GM21528 (cell line): ENCODE results near the gene EXD3.
"Not testable (repeated sequence)": the region's sequence is repeated elsewhere in the genome, so short reads cannot be mapped to it uniquely, and the experiment has no call there.

ENCODE experiments used
- ATAC-seq: cut with Tn5 transposase; IDR thresholded peaks from one replicate; pipeline ENCODE4 v1.9.1; 2021; ENCODE audit warnings: mild to moderate bottlenecking, moderate library complexity; ENCODE audit not compliant: unreplicated experiment, low FRiP score

Gene EXD3

DNA sequence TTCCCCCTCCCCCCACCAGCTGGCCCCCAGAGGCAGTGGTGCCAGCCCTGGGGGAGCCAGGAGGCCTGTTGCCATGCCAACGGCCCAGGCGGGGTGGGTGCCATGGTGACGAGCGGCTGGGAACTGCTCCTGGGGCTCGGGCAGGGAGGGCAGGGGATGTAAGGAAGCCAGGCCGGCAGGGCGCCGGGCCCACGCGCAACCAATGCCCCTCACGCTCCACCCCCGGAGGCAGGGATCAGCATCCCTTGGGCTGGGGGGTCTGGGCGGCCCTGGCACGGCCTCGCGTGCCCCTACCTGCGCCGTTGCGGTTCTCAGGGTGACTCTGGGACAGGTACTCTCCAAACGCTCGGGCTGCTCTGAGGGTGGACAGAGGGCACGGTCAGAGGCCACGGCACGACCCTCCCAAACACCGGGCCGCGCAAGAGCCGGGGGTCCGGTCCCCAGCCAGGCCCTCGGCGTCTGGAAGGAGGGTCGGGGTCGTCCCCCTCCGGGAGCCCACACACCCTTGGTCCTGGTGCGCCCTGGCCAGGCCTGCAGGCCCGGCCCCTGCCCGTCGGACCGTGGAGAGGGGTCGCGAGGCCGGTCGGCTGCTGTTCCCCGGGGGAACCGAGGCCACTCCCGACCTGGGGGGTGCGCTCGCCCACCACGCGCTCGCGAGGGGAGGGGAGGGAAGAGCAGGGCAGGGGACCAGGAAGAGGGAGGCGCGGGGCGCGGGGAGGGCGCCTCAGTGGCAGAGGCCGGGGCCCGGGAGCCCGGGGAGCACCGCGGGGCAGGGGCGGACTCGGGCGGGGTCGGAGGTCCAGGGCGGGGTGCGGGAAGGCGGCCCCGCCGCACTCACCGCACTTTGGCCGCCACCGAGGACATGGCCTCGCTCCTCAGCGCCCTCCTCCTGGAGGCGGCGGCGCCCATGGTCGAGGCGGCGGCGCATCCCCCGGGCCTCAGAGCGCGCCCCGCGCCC lies 35.5 kb upstream of the EXD3 start:
- ATAC-seq, result peak; percentile 10

DNA sequence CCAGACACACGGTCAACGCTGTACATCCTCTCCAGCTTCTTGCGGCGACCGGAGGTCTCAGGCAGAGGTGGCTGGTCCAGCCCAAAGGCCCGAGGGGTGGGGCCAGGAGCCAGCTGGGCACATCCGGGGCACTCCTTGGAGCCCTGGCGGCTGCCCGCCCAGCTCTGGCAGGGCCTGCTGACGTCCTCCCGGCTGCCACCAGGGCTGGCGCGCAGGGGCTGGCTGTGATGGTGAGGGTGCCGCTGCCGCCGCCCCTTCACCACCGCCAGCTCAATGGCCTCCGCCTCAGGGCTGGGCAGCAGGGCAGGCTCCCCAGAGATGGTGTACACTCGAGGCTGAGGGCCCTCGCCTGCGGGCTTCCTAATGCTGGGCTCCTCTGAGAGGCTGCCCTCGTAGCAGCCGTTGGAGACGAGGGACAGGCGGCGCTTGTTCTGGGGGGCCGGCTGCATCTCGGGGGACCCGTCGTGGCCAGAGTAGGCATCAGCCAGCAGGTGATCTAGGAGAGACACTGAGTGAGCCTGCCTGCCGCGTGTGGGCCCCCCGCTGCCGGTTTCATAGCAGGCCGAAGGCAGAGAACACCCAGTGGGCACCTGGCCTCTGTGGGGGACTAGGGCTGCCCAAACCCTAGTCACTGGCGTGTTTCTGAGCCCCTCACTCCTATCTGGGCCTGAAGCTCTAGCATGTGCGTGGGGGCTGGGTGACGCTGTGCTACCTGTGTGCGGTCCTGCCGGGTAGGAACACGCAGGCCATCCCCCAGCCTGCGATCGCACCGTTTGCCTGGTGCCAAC lies 34.6 kb upstream of the EXD3 start:
- ATAC-seq, result no peak

DNA sequence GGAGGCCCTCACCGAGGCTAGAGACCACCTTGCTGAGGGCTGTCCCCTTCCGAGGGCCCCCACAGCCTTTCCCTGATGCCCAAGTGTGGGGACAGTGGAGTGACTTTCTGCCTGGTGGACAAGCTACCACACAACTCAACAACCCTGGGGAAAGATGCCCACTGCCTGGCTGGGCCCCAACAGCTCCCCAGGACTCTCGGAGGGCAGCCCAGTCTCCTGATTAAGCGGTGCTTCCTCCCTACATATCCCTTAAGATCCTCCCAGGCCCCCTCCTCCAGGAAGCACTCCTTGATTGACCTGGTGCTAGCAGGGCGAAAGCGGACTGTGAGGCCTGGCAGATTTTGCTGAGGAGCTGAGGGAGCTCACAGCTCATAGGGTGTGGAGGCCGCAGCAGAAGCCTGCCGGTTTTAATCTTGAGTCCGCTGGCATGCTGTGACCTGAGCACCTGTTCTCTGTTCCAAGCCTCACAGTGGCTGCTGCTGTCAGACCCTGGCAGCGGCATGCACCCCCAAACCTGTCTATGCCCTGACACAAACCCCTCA lies 34.0 kb upstream of the EXD3 start:
- no peak for ATAC-seq

DNA sequence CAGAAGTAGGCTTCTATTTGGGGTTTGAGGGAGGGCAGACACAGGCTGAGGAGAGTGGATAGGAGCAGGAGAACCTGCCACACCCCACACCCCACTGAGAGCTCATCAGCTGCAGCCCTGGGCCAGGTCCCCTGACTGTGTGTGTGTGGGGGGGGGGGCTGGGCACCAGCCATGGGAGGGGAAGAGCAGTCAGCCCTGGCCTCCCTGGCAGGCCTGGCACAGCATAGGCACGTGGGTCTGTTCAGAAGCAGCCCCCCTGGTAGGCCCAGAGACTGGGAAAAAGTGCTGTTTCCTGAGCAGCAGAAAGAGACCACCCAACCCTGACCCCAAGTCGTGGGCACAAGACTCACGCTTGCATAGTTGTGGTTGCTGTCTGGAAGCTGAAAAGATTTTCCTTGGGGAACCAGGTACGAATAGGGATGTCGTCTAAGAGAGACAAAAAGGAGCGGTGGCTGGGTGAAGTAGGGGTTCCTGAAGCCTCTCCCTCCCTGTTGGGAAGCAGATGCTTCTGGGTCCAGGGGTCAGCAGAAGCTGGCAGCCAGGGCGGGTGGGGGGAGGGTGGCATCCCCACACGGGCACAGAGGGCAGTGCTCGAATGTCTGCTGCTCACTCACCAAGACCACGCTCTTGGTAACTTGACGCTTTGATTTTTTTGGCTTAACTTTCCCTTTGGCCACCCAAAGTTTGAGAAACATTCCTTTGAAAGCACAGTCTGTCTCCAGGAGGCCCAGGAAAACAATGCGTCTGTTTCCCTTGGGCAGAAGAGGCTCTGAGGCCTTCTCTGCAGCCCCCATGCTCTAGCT lies 33.3 kb upstream of the EXD3 start:
- no peak for ATAC-seq

DNA sequence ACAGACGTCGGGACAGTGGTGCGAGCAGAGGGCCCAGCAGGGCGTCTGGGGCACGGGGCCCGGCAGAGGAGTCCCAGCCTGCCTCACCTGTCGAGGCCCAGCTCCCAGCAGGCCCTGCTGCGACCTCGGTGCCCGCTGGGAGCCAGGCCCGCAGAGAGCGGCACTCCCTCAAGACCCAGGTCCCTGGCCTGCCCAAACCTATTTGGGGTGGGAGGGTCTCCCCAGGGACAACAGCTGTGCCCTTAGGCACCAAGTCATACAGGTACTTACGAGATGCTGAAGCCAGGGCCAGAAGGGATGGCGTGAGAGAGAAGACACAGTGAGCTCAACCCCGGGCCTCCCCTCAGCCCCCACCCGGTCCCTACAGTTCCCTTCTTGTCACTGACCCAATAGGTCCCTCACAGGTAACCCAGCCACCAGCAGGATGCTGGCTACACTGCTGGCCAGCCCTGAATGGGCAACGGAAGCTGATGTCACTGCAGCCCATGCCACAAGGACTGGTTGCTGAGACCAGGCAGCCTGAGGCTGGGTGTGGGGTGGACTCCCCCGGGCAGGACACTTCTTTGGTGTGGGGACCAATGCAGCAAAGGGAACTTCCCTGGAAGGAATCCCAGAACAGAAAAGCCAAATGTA lies 32.5 kb upstream of the EXD3 start:
- no peak for ATAC-seq

DNA sequence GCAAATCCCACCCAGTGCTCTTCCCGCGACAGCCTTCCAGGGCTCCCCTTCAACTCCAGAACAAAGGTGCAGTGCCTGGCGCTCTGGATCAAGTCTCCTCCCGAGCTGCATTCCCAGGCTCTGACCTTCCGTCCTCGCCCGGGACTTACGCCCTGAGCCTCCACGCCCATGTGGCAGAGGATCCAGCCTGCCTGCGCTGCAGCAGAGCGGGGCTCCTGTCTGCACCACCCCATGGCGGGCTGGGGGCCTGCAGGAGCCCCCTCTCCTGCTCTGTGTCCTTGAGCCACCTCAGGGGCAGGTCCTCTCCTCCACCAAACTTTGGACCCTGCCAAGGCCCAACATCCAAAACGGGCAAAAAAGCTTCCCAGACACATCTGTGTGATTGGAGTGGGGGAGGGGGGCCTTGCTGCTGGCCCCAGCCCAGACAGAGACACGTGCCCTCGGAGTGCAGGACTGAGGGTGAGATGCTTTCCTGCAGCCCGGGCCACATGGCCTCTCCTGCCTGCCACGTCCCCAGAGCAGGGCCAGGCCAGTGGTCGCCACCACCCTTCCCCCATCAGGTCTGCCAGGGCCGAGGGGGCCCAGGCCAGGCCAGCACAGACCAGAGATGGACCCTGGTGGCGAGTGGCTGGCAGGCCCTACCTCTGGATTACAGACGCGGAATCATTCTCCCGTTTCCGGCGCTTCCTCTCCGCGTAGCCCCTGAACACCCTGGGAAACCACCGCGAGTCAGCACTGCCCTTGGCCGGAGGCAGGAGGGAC lies 31.8 kb upstream of the EXD3 start:
- ATAC-seq, result no peak

DNA sequence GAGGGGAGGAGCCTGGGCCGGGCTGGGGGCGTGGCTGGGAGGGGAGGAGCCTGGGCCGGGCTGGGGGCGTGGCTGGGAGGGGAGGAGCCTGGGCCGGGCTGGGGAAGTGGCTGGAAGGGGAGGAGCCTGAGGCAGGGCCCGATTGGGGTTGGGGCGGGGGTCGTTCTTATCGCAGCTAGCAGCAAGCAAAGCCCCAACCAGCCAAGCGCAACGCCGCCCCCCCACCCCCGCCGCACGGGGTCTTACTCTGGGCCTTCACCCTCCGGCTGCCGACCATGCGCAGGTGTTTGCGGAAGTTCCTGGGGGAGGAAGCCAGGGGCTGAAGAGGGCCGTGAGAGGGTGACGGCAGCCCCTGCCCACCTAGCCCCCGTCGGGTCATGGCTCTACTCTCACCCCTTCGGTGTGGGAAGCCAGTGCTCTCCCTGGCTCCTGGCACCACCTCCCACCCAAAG lies 31.2 kb upstream of the EXD3 start:
- no peak for ATAC-seq

- ATAC-seq, result no peak
Observed at GRCh38 chr9:137453643-137454081, 30.7 kb upstream of the EXD3 start.

DNA sequence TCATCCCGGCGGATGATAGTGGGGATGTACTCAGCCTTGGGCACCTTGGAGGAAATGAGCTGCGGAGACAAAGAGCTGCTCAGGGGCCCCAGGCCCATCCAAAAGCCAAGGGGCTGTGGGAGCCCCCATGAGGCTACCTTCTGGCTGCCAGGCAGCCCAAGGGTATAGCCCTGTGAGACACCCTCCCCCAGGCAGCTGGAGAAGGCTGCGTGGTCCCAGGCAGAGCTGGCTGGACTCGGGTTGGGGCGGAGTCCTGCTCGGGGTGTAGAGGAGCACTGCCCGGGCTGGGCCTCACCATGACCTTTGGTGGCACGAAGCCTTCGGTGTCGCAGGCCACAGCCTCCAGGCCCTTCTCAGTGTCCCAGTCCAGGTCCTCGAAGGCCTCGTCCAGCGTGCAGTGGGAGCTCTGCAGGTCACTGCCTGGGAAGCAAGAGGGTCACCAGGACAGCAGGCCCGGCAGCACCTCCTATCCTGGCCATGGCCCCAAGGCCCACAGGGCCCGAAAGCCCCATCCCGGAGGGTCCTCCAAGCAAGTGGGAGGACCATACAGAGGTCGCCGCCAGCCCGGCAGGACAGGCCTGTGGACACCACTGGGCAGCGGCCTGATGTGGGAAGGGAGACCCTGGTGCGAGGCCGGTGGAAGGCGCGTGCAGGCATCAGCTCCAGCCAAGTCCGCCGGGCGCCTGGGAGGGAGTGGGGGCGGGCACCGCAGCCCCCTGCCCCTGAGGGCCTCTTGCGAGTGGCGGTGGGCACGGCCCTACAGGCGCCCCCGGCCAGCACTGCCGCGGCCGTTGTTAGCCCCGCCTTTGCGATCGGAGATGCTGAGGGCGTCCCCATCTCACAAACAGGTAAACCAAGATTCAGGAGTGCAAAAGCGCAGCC lies 30.0 kb upstream of the EXD3 start:
- ATAC-seq, result no peak

- no peak for ATAC-seq
Observed at GRCh38 chr9:137452006-137452760, 29.2 kb upstream of the EXD3 start.

DNA sequence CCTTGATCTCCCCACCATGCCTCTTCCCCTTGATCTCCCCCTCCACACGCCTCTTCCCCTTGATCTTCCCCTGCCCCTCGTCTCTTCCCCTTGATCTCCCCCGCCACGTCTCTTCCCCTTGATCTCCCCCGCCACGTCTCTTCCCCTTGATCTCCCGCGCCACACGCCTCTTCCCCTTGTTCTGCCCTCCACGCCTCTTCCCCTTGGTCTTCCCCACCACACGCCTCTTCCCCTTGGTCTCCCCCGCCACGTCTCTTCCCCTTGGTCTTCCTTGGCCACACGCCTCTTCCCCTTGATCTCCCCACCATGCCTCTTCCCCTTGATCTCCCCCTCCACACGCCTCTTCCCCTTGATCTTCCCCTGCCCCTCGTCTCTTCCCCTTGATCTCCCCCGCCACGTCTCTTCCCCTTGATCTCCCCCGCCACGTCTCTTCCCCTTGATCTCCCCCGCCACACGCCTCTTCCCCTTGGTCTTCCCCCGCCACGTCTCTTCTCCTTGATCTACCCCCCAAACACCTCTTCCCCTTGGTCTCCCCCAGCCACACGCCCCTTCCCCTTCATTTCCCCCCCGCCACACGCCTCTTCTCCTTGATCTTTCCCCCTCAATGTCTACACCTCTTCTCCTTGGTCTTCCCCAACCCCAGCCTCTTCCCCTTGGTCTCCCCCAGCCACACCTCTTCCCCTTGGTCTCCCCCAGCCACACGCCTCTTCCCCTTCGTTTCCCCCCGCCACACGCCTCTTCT lies 28.5 kb upstream of the EXD3 start:
- not testable (repeated sequence) for ATAC-seq

- not testable (repeated sequence) for ATAC-seq
Observed at GRCh38 chr9:137450539-137451222, 27.7 kb upstream of the EXD3 start.

DNA sequence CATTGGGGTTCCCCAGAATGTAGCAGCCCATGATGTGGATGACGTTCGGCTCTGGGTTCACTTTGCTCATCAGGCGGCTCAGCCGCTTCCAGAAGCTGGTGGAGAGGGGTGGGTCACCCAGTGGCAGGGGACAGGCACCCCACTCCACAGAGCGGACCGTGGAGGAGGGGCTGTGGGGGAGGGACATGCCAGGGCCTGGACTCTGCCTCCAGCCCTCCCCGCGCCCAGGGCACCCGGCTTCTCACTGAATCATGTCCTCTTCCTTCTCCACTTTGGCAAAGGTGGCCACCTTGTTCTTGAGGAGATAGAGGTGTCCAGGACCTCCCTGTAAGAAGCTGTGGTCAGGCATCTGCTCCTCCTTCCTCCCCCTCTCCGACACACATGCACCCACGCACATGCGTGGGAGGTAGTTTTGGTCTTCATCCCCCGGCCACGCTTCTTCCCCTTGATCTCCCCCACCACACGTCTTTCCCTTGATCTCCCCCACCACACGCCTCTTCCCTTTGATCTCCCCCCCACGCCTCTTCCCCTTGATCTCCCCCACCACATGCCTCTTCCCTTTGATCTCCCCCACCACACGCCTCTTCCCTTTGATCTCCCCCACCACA lies 27.1 kb upstream of the EXD3 start:
- ATAC-seq, result no peak

DNA sequence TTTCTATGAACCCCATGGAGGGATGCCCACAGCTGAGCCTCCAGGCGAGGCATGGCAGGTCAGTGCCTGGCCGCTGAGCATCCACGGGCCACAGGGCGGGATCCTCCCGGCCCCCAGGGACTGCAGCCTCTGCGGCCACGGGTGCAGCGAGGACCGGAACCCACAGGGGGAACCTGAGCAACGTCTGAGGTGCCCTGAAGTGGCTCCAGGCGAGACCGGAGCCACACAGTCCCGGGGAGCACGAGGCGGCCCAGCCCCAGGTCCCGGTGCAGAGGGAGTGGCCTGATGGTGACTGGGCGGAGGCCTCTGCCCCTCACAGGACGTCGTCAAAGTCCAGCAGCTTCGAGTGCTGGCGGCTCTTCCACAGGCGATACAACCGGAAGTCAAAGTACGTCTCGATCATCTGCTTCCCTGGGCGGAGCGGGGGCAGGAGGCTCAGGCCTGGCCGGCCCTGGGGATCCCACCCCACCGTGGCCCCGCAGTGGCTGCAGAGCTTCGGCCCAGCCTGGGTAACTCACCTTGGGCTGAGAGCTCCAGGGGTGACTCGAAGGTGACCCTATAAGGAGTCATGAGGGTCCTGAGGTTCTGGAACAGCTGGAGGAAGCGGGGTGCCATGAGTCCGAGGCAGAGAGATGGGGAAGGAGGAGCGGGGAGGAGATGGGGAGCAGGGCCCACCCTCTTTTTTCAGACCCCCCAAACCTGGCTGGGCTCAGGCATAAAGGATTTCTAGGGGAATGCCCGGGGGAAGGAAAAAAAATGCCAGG lies 26.3 kb upstream of the EXD3 start:
- no peak for ATAC-seq

DNA sequence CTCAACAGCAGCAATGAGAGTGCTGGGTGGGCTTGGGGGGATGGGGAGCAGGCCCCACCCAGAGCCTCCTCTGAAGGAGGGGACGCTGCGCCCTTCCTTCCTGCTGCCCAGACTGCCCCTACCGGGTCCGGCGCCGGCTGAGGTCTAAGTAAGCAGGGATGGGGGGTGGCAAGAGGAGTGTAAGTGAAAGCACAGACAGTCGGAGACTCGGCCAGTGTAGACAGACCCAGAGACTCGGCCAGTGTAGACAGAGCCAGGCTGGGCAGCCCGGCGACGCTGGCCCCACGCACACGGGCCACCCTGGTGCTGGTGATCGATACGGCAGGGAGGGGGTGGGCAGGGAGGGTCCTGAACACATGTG lies 25.6 kb upstream of the EXD3 start:
- no peak for ATAC-seq
